Measurements from ENCODE around the gene TTC28.

Gene TTC28

DNA sequence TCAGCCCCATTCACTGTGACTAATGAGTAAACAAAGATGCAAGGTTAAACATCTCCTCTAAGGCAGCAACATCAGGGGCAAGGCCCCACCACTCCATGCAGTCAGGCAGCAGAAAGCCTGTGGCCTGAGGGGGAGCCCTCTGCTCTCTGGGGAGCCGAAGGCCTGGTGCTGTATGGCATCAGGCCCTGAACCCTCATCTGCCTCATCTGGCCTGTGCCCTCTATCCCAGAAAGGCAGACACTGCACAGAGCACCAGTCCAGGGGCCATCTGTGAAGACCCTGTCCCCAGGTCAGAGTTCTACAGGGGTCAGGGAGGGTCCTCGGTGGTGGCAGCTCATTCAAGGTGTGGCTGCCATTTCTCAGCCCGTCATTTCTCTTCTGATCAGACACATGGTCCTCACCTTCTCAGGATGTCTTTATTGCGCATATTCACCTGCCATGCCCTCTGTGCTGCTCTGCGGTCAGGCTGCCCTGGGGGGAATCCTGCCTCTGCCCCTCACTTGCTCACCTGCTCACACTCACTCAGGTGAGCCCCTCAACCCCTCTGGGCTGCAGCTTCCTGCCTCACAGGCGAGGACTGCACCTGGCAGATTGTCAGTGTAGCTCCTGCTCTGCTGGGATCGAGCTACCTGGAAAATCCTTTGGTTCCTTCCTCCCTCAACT is 657.5 kb downstream of the TTC28 start:
- CTCF ChIA-PET, result interaction anchor here (0.6 to 5.7 kb wide), 5 partner anchors 19 to 571 kb away, joined by 3 to 70 read pairs (median 4); no protein-coding TSS in a partner anchor
- H3K27ac ChIP-seq (ENCODE audit: extremely low read depth, low read depth, low read length), result no peak overlapping the region
- TF ChIP-seq, protein P1, sequence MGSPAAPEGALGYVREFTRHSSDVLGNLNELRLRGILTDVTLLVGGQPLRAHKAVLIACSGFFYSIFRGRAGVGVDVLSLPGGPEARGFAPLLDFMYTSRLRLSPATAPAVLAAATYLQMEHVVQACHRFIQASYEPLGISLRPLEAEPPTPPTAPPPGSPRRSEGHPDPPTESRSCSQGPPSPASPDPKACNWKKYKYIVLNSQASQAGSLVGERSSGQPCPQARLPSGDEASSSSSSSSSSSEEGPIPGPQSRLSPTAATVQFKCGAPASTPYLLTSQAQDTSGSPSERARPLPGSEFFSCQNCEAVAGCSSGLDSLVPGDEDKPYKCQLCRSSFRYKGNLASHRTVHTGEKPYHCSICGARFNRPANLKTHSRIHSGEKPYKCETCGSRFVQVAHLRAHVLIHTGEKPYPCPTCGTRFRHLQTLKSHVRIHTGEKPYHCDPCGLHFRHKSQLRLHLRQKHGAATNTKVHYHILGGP (tag by site-specific recombination; IDR thresholded peaks at IDR 0.05), result no peak
- TF ChIP-seq ZNF416 (tag by site-specific recombination; IDR thresholded peaks at IDR 0.05) (no peak), ZNF354C (tag by site-specific recombination; IDR thresholded peaks at IDR 0.05; ENCODE audit: borderline replicate concordance, low read depth) (no peak), ZSCAN16 (tag by site-specific recombination; IDR thresholded peaks at IDR 0.05) (no peak), ZNF560 (tag by site-specific recombination; IDR thresholded peaks at IDR 0.05; ENCODE audit: borderline replicate concordance) (no peak), ZNF10 (tag by site-specific recombination; IDR thresholded peaks at IDR 0.05) (no peak), TCF7L2 (IDR thresholded peaks at IDR 0.05; ENCODE audit: borderline replicate concordance, low read depth, low read length) (no peak), ZNF585B (tag by site-specific recombination; IDR thresholded peaks at IDR 0.05) (no peak), ZNF221 (tag by site-specific recombination; IDR thresholded peaks at IDR 0.05; ENCODE audit: borderline replicate concordance) (no peak), ZNF521 (tag by site-specific recombination; IDR thresholded peaks at IDR 0.05) (no peak), ZNF843 (tag by site-specific recombination; IDR thresholded peaks at IDR 0.05) (no peak), OVOL3 (tag by site-specific recombination; IDR thresholded peaks at IDR 0.05) (no peak), ZFHX2 (tag by site-specific recombination; conservative IDR thresholded peaks at IDR 0.05) (no peak), SALL2 (tag by site-specific recombination; IDR thresholded peaks at IDR 0.05; ENCODE audit: borderline replicate concordance) (no peak), ZNF202 (tag by site-specific recombination; IDR thresholded peaks at IDR 0.05; ENCODE audit: borderline replicate concordance) (no peak), OSR2 (tag by site-specific recombination; IDR thresholded peaks at IDR 0.05) (no peak)
- TF ChIP-seq, protein P2, sequence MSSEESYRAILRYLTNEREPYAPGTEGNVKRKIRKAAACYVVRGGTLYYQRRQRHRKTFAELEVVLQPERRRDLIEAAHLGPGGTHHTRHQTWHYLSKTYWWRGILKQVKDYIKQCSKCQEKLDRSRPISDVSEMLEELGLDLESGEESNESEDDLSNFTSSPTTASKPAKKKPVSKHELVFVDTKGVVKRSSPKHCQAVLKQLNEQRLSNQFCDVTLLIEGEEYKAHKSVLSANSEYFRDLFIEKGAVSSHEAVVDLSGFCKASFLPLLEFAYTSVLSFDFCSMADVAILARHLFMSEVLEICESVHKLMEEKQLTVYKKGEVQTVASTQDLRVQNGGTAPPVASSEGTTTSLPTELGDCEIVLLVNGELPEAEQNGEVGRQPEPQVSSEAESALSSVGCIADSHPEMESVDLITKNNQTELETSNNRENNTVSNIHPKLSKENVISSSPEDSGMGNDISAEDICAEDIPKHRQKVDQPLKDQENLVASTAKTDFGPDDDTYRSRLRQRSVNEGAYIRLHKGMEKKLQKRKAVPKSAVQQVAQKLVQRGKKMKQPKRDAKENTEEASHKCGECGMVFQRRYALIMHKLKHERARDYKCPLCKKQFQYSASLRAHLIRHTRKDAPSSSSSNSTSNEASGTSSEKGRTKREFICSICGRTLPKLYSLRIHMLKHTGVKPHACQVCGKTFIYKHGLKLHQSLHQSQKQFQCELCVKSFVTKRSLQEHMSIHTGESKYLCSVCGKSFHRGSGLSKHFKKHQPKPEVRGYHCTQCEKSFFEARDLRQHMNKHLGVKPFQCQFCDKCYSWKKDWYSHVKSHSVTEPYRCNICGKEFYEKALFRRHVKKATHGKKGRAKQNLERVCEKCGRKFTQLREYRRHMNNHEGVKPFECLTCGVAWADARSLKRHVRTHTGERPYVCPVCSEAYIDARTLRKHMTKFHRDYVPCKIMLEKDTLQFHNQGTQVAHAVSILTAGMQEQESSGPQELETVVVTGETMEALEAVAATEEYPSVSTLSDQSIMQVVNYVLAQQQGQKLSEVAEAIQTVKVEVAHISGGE (tag by site-specific recombination; conservative IDR thresholded peaks at IDR 0.05; ENCODE audit: low read depth), result no peak
- TF ChIP-seq, protein P3, sequence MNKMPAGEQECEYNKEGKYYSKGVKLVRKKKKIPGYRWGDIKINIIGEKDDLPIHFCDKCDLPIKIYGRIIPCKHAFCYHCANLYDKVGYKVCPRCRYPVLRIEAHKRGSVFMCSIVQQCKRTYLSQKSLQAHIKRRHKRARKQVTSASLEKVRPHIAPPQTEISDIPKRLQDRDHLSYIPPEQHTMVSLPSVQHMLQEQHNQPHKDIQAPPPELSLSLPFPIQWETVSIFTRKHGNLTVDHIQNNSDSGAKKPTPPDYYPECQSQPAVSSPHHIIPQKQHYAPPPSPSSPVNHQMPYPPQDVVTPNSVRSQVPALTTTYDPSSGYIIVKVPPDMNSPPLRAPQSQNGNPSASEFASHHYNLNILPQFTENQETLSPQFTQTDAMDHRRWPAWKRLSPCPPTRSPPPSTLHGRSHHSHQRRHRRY (tag by site-specific recombination; IDR thresholded peaks at IDR 0.05), result no peak

More for the DNA sequence above, 657.5 kb downstream of the TTC28 start:
- POLR2A ChIA-PET, result no interaction called here
- no peaks in the 10 kb centered on the region for H3K9me3 ChIP-seq (ENCODE audit: control insufficient read depth, insufficient read depth, low read depth, low read length)
- no peaks in the 10 kb centered on the region for H3K36me3 ChIP-seq (ENCODE audit: control insufficient read depth in 2 of 2, insufficient read depth in 1 of 2, low read length in 2 of 2)
- H3K4me1 ChIP-seq (ENCODE audit: control insufficient read depth, insufficient read depth, low read length), result no peaks in the 10 kb centered on the region; the same call in 1 of the 2 replicates
- no peak overlapping the region for H3K4me3 ChIP-seq (ENCODE audit: low read depth, low read length)

Data from HEK293 (cell line).